OCI-LY7 (cell line): ENCODE data around the gene NMB.

Experiments
- EZH2phosphoT487 ChIP-seq: fragments of 200-600 bp; sonication (generic); IDR thresholded peaks from 2 replicates; pipeline ENCODE4 v1.6.1; 2018; ENCODE audit warnings: low read depth, borderline replicate concordance, mild to moderate bottlenecking, mixed run types, antibody characterized with exemption, low read length, moderate library complexity, mixed read lengths
- TF ChIP-seq, protein P1 (sequence below): fragments of 200-600 bp; sonication (generic); conservative IDR thresholded peaks from 2 replicates; pipeline ENCODE4 v1.5.1; 2014; ENCODE audit warnings: mild to moderate bottlenecking, antibody characterized with exemption, low read length, moderate library complexity, mixed read lengths

DNA sequence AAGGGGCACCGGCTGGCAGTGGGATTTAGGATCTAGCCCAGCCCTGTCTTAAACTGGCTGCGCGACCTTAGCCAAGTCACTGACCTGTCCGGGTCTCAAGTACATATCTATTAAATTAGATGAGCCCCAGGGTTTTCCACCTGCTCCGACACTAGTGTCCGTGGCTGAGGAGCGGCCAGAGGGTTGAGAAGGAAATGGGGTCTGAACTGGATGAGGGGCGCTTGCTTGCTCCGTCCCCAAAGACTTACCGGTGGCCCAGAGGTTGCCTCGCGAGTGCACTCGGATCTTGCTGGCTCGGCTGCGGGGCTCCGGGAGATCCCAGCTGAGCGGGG lies 285 bp downstream of the NMB start:
- TF ChIP-seq, protein P1, sequence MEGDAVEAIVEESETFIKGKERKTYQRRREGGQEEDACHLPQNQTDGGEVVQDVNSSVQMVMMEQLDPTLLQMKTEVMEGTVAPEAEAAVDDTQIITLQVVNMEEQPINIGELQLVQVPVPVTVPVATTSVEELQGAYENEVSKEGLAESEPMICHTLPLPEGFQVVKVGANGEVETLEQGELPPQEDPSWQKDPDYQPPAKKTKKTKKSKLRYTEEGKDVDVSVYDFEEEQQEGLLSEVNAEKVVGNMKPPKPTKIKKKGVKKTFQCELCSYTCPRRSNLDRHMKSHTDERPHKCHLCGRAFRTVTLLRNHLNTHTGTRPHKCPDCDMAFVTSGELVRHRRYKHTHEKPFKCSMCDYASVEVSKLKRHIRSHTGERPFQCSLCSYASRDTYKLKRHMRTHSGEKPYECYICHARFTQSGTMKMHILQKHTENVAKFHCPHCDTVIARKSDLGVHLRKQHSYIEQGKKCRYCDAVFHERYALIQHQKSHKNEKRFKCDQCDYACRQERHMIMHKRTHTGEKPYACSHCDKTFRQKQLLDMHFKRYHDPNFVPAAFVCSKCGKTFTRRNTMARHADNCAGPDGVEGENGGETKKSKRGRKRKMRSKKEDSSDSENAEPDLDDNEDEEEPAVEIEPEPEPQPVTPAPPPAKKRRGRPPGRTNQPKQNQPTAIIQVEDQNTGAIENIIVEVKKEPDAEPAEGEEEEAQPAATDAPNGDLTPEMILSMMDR: no peak
- TF ChIP-seq EZH2phosphoT487: no peak
